ENCODE data around the gene DPP9.

DPP9 gene

DNA sequence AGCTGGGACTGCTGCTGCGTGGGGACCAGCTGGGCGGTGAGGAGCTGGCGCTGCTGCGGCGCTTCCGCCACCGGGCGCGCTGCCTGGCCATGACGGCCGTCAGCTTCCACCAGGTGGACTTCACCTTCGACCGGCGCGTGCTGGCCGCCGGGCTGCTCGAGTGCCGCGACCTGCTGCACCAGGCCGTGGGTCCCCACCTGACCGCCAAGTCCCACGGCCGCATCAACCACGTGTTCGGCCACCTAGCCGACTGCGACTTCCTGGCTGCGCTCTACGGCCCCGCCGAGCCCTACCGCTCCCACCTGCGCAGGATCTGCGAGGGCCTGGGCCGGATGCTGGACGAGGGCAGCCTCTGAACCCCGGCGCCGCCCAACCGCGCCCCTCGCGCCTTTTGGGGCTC is 71.6 kb downstream of the DPP9 start:
- TF ChIP-seq GATA2 (IDR thresholded peaks at IDR 0.05; ENCODE audit: low read depth, low read length), result no peak

GRCh38 chr19:4650159-4650558 is 73.5 kb downstream of the DPP9 start:
- no peak for TF ChIP-seq GATA2 (IDR thresholded peaks at IDR 0.05; ENCODE audit: low read depth, low read length)
- TF ChIP-seq GATA3 (IDR thresholded peaks at IDR 0.05; ENCODE audit: low read depth, low read length), result no peak

- no peak for TF ChIP-seq GATA2 (IDR thresholded peaks at IDR 0.05; ENCODE audit: low read depth, low read length)
- no peak for TF ChIP-seq GATA3 (IDR thresholded peaks at IDR 0.05; ENCODE audit: low read depth, low read length)
Measured at GRCh38 chr19:4649392-4650047, 74.1 kb downstream of the DPP9 start.

- no peak for TF ChIP-seq GATA2 (IDR thresholded peaks at IDR 0.05; ENCODE audit: low read depth, low read length)
- TF ChIP-seq GATA3 (IDR thresholded peaks at IDR 0.05; ENCODE audit: low read depth, low read length), result no peak
Measured at GRCh38 chr19:4647676-4648644, 75.7 kb downstream of the DPP9 start.

DNA sequence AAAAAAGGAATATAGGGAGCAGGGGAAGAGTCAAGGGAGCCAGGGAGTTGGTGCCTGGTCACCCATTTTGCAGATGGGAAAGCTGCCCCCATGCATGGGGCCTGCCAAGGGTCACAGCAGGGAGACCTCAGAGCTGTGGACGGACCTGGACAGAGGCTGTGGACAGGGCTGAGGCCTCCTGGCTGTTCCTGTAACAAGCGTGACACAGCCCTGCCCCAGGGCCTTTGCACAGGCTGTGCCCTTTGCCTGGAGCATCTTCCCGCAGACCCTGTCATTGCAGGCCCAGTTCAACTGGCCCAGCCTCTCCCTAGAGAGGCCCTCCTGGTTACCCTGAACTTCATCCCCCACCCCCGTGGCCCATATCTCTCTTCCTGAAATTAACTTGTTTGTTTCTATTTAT is 77.9 kb downstream of the DPP9 start:
- TF ChIP-seq GATA3 (IDR thresholded peaks at IDR 0.05; ENCODE audit: low read depth, low read length) (no peak), GATA2 (IDR thresholded peaks at IDR 0.05; ENCODE audit: low read depth, low read length) (no peak)

- TF ChIP-seq GATA3 (IDR thresholded peaks at IDR 0.05; ENCODE audit: low read depth, low read length) (no peak), GATA2 (IDR thresholded peaks at IDR 0.05; ENCODE audit: low read depth, low read length) (no peak)
Measured at GRCh38 chr19:4642625-4643024, 81.0 kb downstream of the DPP9 start.

- TF ChIP-seq GATA2 (IDR thresholded peaks at IDR 0.05; ENCODE audit: low read depth, low read length) (no peak), GATA3 (IDR thresholded peaks at IDR 0.05; ENCODE audit: low read depth, low read length) (no peak)
Measured at GRCh38 chr19:4641132-4641531, 82.5 kb downstream of the DPP9 start.

- TF ChIP-seq GATA2 (IDR thresholded peaks at IDR 0.05; ENCODE audit: low read depth, low read length) (no peak), GATA3 (IDR thresholded peaks at IDR 0.05; ENCODE audit: low read depth, low read length) (no peak)
Measured at GRCh38 chr19:4640247-4641000, 83.2 kb downstream of the DPP9 start.

DNA sequence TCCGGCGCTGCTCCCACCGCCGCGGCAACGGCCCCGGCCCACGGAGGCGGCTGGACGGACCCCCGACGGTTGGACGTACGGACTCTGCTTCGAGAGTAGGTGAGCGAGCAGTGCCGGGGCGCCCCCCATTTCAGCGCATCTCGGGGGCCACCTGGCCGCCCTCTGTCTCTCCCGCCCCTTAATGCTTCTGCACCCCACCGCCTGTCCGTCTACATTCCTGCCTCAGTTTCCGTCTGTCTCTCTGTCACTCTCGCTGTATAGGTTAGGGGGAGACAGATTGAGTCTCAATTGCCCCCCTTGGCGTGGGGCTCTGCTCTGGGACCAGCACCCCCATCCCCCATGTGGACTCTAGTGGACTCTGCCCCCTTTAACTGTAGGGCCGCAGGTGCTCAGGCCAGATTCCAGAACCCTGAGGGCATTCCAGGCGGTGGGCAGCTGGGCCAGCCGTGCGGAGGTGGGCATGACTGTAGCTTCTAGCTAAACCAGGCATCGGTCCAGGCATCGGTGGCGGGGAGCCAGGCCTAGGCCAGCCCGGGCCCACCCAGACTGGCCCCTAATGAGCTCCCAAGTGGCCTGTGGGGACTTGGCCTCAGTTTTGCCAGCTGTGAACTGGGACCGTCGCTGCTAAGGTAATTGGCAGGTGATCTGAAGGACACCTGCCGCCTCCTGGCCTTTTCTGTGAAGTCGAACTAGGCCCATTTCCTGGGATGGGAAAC is 84.0 kb downstream of the DPP9 start:
- no peak for TF ChIP-seq GATA2 (IDR thresholded peaks at IDR 0.05; ENCODE audit: low read depth, low read length)
- TF ChIP-seq GATA3 (IDR thresholded peaks at IDR 0.05; ENCODE audit: low read depth, low read length), result no peak

- TF ChIP-seq GATA3 (IDR thresholded peaks at IDR 0.05; ENCODE audit: low read depth, low read length) (no peak), GATA2 (IDR thresholded peaks at IDR 0.05; ENCODE audit: low read depth, low read length) (peak; percentile 38; the same call in 1 of the 2 replicates)
Measured at GRCh38 chr19:4638828-4639530, 84.7 kb downstream of the DPP9 start, which contains the start of gene TNFAIP8L1. Gene TNFAIP8L1, plus strand, starts transcription at chr19:4639516. Its CDS starts 12,354 bp downstream, at chr19:4651870.

- TF ChIP-seq GATA2 (IDR thresholded peaks at IDR 0.05; ENCODE audit: low read depth, low read length) (no peak), GATA3 (IDR thresholded peaks at IDR 0.05; ENCODE audit: low read depth, low read length) (no peak)
Measured at GRCh38 chr19:4638317-4638716, 85.3 kb downstream of the DPP9 start.

GRCh38 chr19:4636761-4637160 is 86.9 kb downstream of the DPP9 start:
- no peak for TF ChIP-seq GATA3 (IDR thresholded peaks at IDR 0.05; ENCODE audit: low read depth, low read length)
- TF ChIP-seq GATA2 (IDR thresholded peaks at IDR 0.05; ENCODE audit: low read depth, low read length), result no peak

DNA sequence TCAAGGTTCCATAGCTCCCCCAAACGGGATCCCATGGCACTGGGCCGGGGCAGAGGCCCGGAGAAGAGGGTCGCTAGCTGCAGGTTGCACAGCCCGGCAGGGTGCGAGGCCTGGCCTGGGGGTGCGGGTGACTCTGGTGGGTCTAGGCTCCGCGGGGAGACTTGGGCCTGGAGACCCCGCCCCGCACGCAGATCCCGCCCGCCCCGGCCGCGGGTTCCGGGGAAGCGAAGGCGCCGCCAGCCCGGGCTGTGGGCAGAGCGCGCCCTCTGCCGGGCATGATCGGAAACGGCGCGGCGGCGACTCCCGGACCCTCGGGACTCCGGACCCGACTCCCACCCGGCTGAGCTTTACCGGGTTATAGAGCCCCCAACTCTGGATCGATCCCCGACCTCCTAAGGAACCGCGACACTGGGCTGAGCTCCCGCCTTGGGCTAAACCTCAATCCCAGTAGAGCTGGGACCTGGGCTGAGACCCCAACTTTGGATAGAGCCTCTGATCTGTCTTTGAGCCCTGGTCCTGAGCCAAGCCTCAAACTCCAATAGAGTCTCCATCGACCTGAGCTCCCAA is 87.4 kb downstream of the DPP9 start:
- TF ChIP-seq GATA3 (IDR thresholded peaks at IDR 0.05; ENCODE audit: low read depth, low read length), result no peak
- TF ChIP-seq GATA2 (IDR thresholded peaks at IDR 0.05; ENCODE audit: low read depth, low read length), result no peak
